Breast epithelium (tissue), 4 donors: Measurements from ENCODE around the gene BBLN. TPM values are rescaled to one million over a fixed set of nuclear protein-coding genes. Genes with fewer than 3 reads are reported as not detected.

Source experiments
- DNase-seq, 2 donors: peaks; one replicate each; pipeline ENCODE4 v3.0.0-alpha.2; 2019; ENCODE audit warnings: low spot score in 2 of 2
- H3K27ac ChIP-seq, 2 donors: fragments of 200-600 bp; sonication (generic) in 1 of 2; one replicate each; pipeline ENCODE4 v1.5.1; 2016 to 2019; ENCODE audit warnings: mild to moderate bottlenecking in 1 of 2
- H3K27me3 ChIP-seq, 2 donors: fragments of 200-600 bp; sonication (generic) in 1 of 2; one replicate each; pipeline versions ENCODE4 v1.5.1 to v1.6.0; 2017 to 2019; ENCODE audit warnings: control low read depth in 1 of 2, mild to moderate bottlenecking in 1 of 2
- H3K36me3 ChIP-seq: fragments of 200-600 bp; one replicate; pipeline ENCODE4 v1.5.1; 2019
- H3K4me1 ChIP-seq, 2 donors: fragments of 200-600 bp; sonication (generic); one replicate each; pipeline ENCODE4 v1.5.1; 2016 to 2019; ENCODE audit warnings: control low read depth in 1 of 2
- H3K4me3 ChIP-seq, 3 donors: fragments of 200-600 bp; sonication (generic); 1 replicate in 2 of 3; 2 replicates in 1 of 3; pipeline ENCODE4 v1.5.1; 2016 to 2019; ENCODE audit warnings: mild to moderate bottlenecking in 3 of 3, moderate library complexity in 2 of 3
- H3K9me3 ChIP-seq, 2 donors: fragments of 200-600 bp; sonication (generic) in 1 of 2; one replicate each; pipeline ENCODE4 v1.5.1; 2016 to 2019; ENCODE audit warnings: control low read depth in 1 of 2
- POLR2A ChIP-seq: fragments of 450-650 bp; IDR thresholded peaks from one replicate; pipeline ENCODE4 v1.6.1; 2016; ENCODE audit warnings: antibody characterized with exemption, mild to moderate bottlenecking, moderate library complexity
- POLR2AphosphoS5 ChIP-seq, 3 donors: sonication (generic); formaldehyde crosslinking; IDR thresholded peaks; one replicate each; pipeline ENCODE4 v1.6.1; 2017; ENCODE audit warnings: antibody characterized with exemption in 3 of 3
- intact Hi-C: fragments of 100-400 bp; cut with DNase I; formaldehyde crosslinking; loops from one replicate; pipeline ENCODE4 v1.15.1; 2023; ENCODE audit warnings: low total_unique reads
- total RNA-seq, 3 donors: library from RNA; depleted of rRNA; stranded (reverse); fragments of >200 nt; gene quantifications; one replicate each; pipeline ENCODE4 v1.1.0, GENCODE V29; 2016
- TF ChIP-seq, protein P1 (sequence below), 3 donors: fragments of 450-650 bp; IDR thresholded peaks; one replicate each; pipeline ENCODE4 v1.5.1; 2016 to 2017; ENCODE audit warnings: antibody characterized with exemption in 3 of 3, mild to moderate bottlenecking in 3 of 3, moderate library complexity in 3 of 3

The BBLN gene
- total RNA-seq, 3 donors from 2014 or later = 144 to 232 (median 152) TPM

DNA sequence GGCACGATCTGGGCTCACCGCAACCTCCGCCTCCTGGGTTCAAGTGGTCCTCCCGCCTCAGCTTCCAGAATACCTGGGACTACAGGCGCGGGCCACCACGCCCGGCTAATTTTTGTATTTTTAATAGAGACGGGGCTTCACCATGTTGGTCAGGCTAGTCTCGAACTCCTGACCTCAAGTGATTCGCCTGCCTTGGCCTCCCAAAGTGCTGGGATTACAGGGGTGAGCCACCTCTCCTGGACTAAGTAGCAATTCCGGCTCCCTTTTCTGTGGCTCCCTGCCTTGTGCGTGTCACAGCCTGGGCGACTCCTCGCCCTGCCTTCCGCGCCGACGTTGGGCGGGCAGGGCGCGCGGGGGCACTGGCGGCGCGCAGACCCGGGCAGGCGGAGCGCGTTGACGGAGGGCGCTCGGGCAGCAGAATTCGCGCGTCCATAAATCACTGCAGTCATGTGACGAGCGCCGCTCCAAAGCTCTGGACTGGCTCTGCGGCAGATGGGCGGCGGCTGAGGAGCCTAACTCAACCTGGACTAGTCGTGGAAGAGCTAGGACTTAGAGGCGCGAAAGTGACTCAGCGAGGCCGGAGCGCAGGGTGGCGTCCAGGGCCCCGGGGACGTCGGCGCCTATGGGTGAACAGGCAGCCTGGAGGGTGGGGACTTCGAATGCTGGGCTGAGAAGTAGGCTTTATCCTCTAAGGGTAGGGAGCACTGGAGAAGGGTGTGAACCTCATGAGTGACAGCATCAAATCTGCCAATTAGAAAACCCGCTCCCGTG is 32.7 kb downstream of the BBLN start:
- DNase-seq = peak; percentile 81 to 87
- intact Hi-C loops = no loop called here
- H3K36me3 ChIP-seq = no peaks in the 10 kb centered on the region

DNA sequence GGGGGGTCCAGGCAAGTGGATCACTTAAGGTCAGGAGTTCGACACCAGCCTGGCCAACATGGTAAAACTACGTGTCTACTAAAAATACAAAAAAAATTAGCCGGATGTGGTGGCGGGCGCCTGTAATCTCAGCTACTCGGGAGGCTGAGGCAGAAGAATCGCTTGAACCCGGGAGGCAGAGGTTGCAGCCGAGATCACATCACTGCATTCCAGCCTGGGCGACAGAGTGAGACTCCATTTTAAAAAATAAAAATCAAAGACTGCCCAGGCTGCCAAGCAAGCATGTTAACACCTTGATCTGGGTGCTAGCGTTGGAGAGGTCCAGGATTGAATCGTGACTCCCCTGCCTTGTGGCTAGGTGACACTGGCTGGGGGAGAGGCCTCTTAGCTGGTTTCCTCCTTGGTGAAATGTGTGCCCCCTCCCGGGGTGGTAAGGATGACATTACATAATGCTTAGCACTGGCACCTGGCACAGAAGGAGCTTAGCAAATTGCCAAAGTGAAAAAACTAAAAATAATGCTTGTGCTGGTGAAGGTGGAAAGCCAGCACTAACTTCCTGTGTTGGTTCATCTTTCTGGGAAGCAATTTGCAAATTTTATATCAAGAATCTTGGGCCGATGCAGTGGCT is 33.5 kb downstream of the BBLN start:
- intact Hi-C loops = no loop called here
- H3K9me3 ChIP-seq = no peaks in the 10 kb centered on the region
- H3K27ac ChIP-seq = peak overlapping the region; percentile 85 to 90
- no peak for TF ChIP-seq POLR2A
- no peak for TF ChIP-seq POLR2AphosphoS5 (IDR thresholded peaks at IDR 0.05)
- TF ChIP-seq, protein P1, sequence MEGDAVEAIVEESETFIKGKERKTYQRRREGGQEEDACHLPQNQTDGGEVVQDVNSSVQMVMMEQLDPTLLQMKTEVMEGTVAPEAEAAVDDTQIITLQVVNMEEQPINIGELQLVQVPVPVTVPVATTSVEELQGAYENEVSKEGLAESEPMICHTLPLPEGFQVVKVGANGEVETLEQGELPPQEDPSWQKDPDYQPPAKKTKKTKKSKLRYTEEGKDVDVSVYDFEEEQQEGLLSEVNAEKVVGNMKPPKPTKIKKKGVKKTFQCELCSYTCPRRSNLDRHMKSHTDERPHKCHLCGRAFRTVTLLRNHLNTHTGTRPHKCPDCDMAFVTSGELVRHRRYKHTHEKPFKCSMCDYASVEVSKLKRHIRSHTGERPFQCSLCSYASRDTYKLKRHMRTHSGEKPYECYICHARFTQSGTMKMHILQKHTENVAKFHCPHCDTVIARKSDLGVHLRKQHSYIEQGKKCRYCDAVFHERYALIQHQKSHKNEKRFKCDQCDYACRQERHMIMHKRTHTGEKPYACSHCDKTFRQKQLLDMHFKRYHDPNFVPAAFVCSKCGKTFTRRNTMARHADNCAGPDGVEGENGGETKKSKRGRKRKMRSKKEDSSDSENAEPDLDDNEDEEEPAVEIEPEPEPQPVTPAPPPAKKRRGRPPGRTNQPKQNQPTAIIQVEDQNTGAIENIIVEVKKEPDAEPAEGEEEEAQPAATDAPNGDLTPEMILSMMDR (IDR thresholded peaks at IDR 0.05) = no peak
- H3K4me3 ChIP-seq = peak overlapping the region in 2 of 3 donors; percentile 86 to 99
- H3K27me3 ChIP-seq = no peaks in the 10 kb centered on the region
- H3K4me1 ChIP-seq = peaks cover 3 to 14% of the 10 kb centered on the region in 2 donors
- no peak for DNase-seq
- H3K36me3 ChIP-seq = no peaks in the 10 kb centered on the region

More for the DNA sequence above, 32.7 kb downstream of the BBLN start:
- Histone ChIP-seq H3K4me3 (peak overlapping the region; percentile 85 to 99 (median 86)), H3K27me3 (no peaks in the 10 kb centered on the region), H3K27ac (peak overlapping the region; percentile 85 to 90), H3K9me3 (no peaks in the 10 kb centered on the region), H3K4me1 (peaks cover 3 to 14% of the 10 kb centered on the region in 2 donors)
- TF ChIP-seq, protein P1 (IDR thresholded peaks at IDR 0.05) = no peak
- TF ChIP-seq POLR2A (no peak), POLR2AphosphoS5 (IDR thresholded peaks at IDR 0.05) (peak; percentile 62 to 76 (median 70))

DNA sequence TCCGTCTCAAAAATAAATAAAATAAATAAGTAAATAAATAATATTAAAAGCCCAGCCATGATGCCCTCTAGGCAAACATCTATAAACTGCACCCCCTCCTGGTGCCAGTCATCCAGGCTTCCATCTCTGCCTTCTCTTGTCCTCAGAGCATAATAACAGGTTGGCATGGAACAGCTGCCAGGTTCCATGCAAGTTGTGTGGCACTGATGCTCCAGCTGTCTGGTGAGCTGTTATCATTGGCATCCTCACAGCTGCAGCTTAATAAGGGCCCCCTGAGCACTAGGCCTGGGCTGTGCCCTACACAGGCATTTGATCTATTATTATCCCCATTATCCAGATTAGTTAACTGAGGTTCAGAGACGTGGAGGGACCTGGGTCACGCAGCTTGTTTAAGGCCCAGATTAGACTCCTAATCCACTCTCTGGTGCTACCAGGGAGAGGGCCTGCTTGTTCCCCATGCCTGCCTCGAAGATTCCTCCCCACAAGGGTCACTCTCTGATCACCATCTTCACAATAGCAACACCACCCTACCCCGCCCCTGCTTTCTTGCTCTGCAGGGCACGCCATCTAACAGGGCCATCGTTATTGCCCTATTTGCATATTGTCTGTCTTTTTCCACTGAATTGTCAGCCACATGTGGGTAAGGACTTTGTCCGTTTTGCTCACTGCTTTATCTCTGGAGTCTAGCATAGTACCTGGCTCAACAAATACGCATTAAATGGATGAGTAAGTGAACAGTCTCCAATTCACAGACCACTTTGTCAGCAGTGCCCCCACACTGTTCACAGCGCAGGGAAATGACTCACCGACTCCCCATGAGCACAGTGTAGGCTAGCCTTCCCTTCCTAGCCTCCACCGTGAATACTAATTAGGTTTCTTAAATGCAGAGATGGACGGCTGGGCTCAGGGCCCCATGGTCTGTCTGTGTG is 41.6 kb downstream of the BBLN start:
- H3K4me3 ChIP-seq = no peak overlapping the region
- intact Hi-C loops = no loop called here

DNA sequence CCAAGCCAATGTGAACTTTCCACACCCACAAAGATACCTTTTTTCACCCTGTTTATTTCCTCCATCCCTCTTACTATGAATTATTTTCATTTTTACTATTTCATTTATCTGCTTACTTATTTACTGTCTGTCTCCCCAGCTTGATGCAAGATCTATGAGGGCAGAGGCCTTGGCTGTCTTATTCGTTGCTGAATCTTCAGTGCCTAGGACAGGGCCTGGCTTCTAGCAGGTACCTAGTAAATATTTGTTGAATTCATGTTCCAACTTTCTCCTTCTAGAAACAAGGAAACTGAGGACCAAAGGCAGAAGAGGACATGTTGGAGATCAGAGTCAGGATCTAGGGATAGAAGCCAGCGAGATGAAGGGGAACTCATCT is 42.6 kb downstream of the BBLN start:
- no peak for DNase-seq
- H3K27me3 ChIP-seq = no peaks in the 10 kb centered on the region
- H3K4me1 ChIP-seq = no peaks in the 10 kb centered on the region
- no peaks in the 10 kb centered on the region for H3K9me3 ChIP-seq
- H3K27ac ChIP-seq = peak overlapping the region in 1 of 2 donors; percentile 70
- H3K36me3 ChIP-seq = no peaks in the 10 kb centered on the region
- TF ChIP-seq POLR2A (no peak), POLR2AphosphoS5 (IDR thresholded peaks at IDR 0.05) (no peak)
- TF ChIP-seq, protein P1 (IDR thresholded peaks at IDR 0.05) = no peak
- intact Hi-C loops = no loop called here
- peak overlapping the region; percentile 65 to 76 (median 75) for H3K4me3 ChIP-seq

More for the DNA sequence above, 41.6 kb downstream of the BBLN start:
- Histone ChIP-seq H3K9me3 (no peaks in the 10 kb centered on the region), H3K27me3 (no peaks in the 10 kb centered on the region), H3K36me3 (no peaks in the 10 kb centered on the region), H3K27ac (peak overlapping the region in 1 of 2 donors; percentile 49), H3K4me1 (no peaks in the 10 kb centered on the region)
- DNase-seq = no peak
- TF ChIP-seq POLR2AphosphoS5 (IDR thresholded peaks at IDR 0.05) (no peak), POLR2A (no peak)
- TF ChIP-seq, protein P1 (IDR thresholded peaks at IDR 0.05) = no peak
